Uterus (tissue), 4 donors: ENCODE results near the gene EPB41L4A. TPM values are rescaled to one million over a fixed set of nuclear protein-coding genes. Genes with fewer than 3 reads are reported as not detected.

Experiments
- DNase-seq, 2 donors: peaks; one replicate each; pipeline ENCODE4 v3.0.0-alpha.2; 2019 to 2020
- H3K27ac ChIP-seq, 2 donors: fragments of 200-600 bp; sonication (generic); 1 replicate in 1 of 2; 2 replicates in 1 of 2; pipeline ENCODE4 v1.5.1; 2016 to 2018
- H3K27me3 ChIP-seq, 2 donors: fragments of 200-600 bp; sonication (generic); one replicate each; pipeline ENCODE4 v1.5.1; 2018 to 2019; ENCODE audit warnings: control low read depth in 1 of 2
- H3K36me3 ChIP-seq, 2 donors: fragments of 200-600 bp; sonication (generic); one replicate each; pipeline ENCODE4 v1.5.1; 2019; ENCODE audit warnings: control low read depth in 1 of 2
- H3K4me1 ChIP-seq, 2 donors: fragments of 200-600 bp; sonication (generic); one replicate each; pipeline ENCODE4 v1.5.1; 2018 to 2019; ENCODE audit warnings: control low read depth in 1 of 2
- H3K4me3 ChIP-seq, 2 donors: fragments of 200-600 bp; sonication (generic); 1 replicate in 1 of 2; 2 replicates in 1 of 2; pipeline ENCODE4 v1.5.1; 2018 to 2019; ENCODE audit warnings: mild to moderate bottlenecking in 1 of 2
- H3K9me3 ChIP-seq, 2 donors: fragments of 200-600 bp; sonication (generic); one replicate each; pipeline ENCODE4 v1.5.1; 2019; ENCODE audit warnings: control low read depth in 1 of 2
- CTCF ChIP-seq, 4 experiments: fragments of 200-600 bp in 2 of 4; fragments of 450-650 bp in 2 of 4; sonication (generic) in 2 of 4; IDR thresholded peaks; one replicate each; pipeline ENCODE4 v1.5.1; 2016 to 2019; ENCODE audit warnings: antibody characterized with exemption in 4 of 4, mild to moderate bottlenecking in 2 of 4, moderate library complexity in 1 of 4
- POLR2A ChIP-seq, 2 donors: fragments of 450-650 bp; IDR thresholded peaks; one replicate each; pipeline ENCODE4 v1.6.1; 2016; ENCODE audit warnings: antibody characterized with exemption in 2 of 2, mild to moderate bottlenecking in 1 of 2, moderate library complexity in 1 of 2
- intact Hi-C: fragments of 100-400 bp; cut with DNase I; formaldehyde crosslinking; loops from one replicate; pipeline ENCODE4 v1.15.1; 2023; ENCODE audit warnings: low total_unique reads
- total RNA-seq, 4 donors: library from RNA; depleted of rRNA in 3 of 4; stranded (reverse); fragments of >200 nt in 3 of 4; gene quantifications; one replicate each; pipeline versions ENCODE4 v1.1.0 to v1.2.4, GENCODE V29; 2014 to 2023
- donor health status: DM: yes; HTN: yes; CAD: no.

EPB41L4A gene
- total RNA-seq, 4 donors from 2014 or later, result 6.4 to 47.1 (median 15.1) TPM

DNA sequence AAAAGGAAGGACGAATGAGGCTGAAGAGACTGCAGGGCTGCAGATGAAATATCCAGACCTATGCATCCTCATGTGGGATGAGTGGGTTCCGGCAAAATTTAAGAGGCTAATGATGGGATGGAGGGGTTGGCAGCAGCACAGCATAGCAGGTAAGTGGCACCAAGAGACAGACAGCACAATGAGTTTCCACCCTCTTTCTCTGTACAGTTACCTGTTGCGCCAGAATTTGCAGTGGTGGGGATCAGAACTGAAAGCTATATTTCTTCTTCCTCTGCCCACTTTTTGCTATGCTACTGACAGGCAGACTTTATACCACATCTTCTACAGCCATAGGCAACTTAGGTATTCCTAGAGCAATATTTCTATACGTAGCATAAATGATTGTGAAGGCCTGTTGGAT, 227.0 kb downstream of the EPB41L4A start:
- TF ChIP-seq CTCF (IDR thresholded peaks at IDR 0.05), result no peak
- no peak for DNase-seq
- Histone ChIP-seq H3K4me3 (no peak overlapping the region), H3K27me3 (no peaks in the 10 kb centered on the region), H3K4me1 (no peaks in the 10 kb centered on the region), H3K9me3 (no peaks in the 10 kb centered on the region), H3K27ac (no peak overlapping the region), H3K36me3 (no peaks in the 10 kb centered on the region)
- intact Hi-C loops, result no loop called here

- Histone ChIP-seq H3K27me3 (no peaks in the 10 kb centered on the region), H3K36me3 (no peaks in the 10 kb centered on the region), H3K9me3 (no peaks in the 10 kb centered on the region), H3K4me3 (no peak overlapping the region), H3K27ac (no peak overlapping the region), H3K4me1 (no peaks in the 10 kb centered on the region)
- intact Hi-C loops, result no loop called here
- no peak for TF ChIP-seq POLR2A (IDR thresholded peaks at IDR 0.05)
- no peak for TF ChIP-seq CTCF (IDR thresholded peaks at IDR 0.05)
- DNase-seq, result no peak
Observed at GRCh38 chr5:112189391-112189790, 229.7 kb downstream of the EPB41L4A start.

- Histone ChIP-seq H3K27me3 (no peaks in the 10 kb centered on the region), H3K36me3 (no peaks in the 10 kb centered on the region), H3K4me1 (no peaks in the 10 kb centered on the region), H3K27ac (no peak overlapping the region), H3K9me3 (no peaks in the 10 kb centered on the region), H3K4me3 (no peak overlapping the region)
- DNase-seq, result no peak
- TF ChIP-seq CTCF (IDR thresholded peaks at IDR 0.05) (peak in 2 of 4 experiments; percentile 15 to 17), POLR2A (IDR thresholded peaks at IDR 0.05) (no peak)
- intact Hi-C loops, result no loop called here
Observed at GRCh38 chr5:112186401-112186990, 232.6 kb downstream of the EPB41L4A start.

DNA sequence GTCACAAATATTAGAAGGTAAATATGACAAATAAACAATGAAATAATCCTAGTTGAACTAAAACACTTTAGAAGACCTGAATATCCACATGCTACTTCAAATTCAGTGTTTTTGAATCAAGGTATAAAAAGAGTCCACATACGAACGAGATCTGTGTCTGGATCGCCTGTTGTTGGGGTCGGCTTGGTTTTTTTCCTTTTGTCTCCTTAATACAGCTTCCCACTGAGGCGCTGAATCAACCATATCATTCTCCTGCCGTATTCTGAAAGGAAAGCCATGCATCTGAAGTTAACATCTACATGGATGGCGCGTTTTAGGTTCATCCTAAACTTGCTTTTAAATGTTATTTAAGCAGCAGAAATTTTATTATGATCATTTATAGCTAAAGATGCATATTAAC, 235.2 kb downstream of the EPB41L4A start:
- Histone ChIP-seq H3K9me3 (no peaks in the 10 kb centered on the region), H3K27me3 (no peaks in the 10 kb centered on the region), H3K36me3 (no peaks in the 10 kb centered on the region), H3K27ac (no peak overlapping the region), H3K4me3 (no peak overlapping the region), H3K4me1 (no peaks in the 10 kb centered on the region)
- TF ChIP-seq CTCF (IDR thresholded peaks at IDR 0.05) (no peak), POLR2A (IDR thresholded peaks at IDR 0.05) (no peak)
- no peak for DNase-seq
- intact Hi-C loops, result no loop called here

DNA sequence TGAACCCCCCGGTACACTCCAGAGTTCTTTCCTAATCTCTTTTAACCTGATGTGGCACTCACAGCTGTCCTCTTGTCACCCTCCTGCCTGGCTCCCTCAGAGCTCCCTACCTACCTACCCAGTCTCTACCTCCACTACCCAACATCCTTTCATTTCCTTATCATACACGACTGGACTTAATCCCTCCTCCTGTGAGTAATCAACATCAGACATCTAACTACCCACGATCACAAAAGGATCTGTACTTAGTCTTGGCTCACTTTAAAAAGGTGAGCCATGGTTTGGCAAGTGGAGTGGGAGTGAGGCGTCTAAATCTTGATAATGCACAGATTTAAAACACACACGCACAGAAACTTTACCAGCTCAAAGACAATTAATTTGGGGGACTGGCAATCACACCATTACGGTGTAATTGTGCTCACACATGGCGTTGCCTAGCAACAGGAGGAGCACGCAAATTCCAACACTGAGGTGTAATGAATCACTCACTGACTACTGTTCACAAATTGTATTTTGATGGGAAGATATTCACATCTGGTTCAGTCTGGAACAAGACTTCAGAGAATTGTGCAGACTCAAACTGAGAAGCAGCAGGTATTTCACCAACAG, 235.9 kb downstream of the EPB41L4A start:
- DNase-seq, result no peak

More for the DNA sequence above, 235.9 kb downstream of the EPB41L4A start:
- H3K27me3 ChIP-seq, result no peaks in the 10 kb centered on the region
- no peak overlapping the region for H3K4me3 ChIP-seq
- H3K27ac ChIP-seq, result no peak overlapping the region
- H3K4me1 ChIP-seq, result no peaks in the 10 kb centered on the region
- intact Hi-C loops, result no loop called here
- TF ChIP-seq POLR2A (IDR thresholded peaks at IDR 0.05), result no peak
- TF ChIP-seq CTCF (IDR thresholded peaks at IDR 0.05), result no peak
- no peaks in the 10 kb centered on the region for H3K9me3 ChIP-seq
- no peaks in the 10 kb centered on the region for H3K36me3 ChIP-seq
